ENCODE measurements around the gene ARHGAP42.

DNA sequence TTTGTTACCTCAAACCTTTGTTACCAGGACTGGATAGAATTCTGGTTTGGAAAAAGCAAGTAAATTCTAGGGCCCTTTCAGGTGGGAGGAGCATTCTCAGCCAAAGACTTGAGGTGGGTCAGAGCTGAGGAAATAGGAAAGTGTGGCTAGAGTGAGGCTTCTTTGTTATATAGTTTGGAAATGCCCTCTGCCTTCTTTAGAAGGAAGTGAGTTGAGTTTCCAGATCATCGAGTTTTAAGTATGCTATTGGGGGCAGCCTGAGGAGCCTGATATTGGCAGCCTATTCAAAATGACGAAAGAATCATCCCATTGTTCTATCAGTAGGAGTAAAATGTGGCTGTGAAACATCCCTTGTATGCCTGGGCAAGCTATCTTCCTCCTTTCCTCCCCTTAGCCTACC lies 134.1 kb downstream of the ARHGAP42 start:
- TF ChIP-seq, protein P1, sequence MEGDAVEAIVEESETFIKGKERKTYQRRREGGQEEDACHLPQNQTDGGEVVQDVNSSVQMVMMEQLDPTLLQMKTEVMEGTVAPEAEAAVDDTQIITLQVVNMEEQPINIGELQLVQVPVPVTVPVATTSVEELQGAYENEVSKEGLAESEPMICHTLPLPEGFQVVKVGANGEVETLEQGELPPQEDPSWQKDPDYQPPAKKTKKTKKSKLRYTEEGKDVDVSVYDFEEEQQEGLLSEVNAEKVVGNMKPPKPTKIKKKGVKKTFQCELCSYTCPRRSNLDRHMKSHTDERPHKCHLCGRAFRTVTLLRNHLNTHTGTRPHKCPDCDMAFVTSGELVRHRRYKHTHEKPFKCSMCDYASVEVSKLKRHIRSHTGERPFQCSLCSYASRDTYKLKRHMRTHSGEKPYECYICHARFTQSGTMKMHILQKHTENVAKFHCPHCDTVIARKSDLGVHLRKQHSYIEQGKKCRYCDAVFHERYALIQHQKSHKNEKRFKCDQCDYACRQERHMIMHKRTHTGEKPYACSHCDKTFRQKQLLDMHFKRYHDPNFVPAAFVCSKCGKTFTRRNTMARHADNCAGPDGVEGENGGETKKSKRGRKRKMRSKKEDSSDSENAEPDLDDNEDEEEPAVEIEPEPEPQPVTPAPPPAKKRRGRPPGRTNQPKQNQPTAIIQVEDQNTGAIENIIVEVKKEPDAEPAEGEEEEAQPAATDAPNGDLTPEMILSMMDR (IDR thresholded peaks at IDR 0.05; ENCODE audit: insufficient read depth, low read depth, low read length): no peak
- no peak for TF ChIP-seq EZH2 (IDR thresholded peaks at IDR 0.05; ENCODE audit: insufficient read depth, low read length)
